GM12865 (cell line): ENCODE measurements around the gene AWAT1.

Source experiments
- DNase-seq: peaks from one replicate; pipeline ENCODE4 v3.0.0; 2010; ENCODE audit warnings: low read depth
- H3K4me3 ChIP-seq: 2 replicates; pipeline ENCODE4 v1.5.1; 2011; ENCODE audit warnings: mild to moderate bottlenecking, low read depth, low read length, control low read depth
- TF ChIP-seq, protein P1 (sequence below): IDR thresholded peaks from 2 replicates; pipeline ENCODE4 v1.5.1; 2011; ENCODE audit warnings: low read length, control low read depth, low read depth, inconsistent platforms; ENCODE audit not compliant: insufficient read depth; ENCODE audit errors: missing control alignments

Gene AWAT1

DNA sequence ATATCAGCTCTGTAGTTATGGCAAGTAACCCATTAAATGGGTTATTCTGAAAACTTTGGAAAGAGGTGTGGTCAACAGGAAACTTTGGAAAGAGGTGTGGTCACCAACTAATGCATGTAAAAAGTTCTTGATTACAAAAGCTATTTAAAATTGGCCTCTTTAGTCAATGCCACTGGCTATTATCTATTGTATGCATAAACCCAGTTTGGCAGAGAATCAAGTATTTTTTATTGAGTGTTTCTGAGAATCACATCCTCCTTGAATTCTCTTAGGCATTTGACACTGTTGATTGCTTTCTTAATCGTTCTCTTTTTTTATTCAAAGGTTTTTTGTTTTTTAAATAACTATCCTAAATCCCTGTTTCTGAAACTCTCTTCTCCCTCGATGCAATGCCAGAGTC lies 18.0 kb downstream of the AWAT1 start:
- TF ChIP-seq, protein P1, sequence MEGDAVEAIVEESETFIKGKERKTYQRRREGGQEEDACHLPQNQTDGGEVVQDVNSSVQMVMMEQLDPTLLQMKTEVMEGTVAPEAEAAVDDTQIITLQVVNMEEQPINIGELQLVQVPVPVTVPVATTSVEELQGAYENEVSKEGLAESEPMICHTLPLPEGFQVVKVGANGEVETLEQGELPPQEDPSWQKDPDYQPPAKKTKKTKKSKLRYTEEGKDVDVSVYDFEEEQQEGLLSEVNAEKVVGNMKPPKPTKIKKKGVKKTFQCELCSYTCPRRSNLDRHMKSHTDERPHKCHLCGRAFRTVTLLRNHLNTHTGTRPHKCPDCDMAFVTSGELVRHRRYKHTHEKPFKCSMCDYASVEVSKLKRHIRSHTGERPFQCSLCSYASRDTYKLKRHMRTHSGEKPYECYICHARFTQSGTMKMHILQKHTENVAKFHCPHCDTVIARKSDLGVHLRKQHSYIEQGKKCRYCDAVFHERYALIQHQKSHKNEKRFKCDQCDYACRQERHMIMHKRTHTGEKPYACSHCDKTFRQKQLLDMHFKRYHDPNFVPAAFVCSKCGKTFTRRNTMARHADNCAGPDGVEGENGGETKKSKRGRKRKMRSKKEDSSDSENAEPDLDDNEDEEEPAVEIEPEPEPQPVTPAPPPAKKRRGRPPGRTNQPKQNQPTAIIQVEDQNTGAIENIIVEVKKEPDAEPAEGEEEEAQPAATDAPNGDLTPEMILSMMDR: no peak
- no peak for DNase-seq
- H3K4me3 ChIP-seq: no peak overlapping the region

GRCh38 chrX:70253377-70254062 lies 19.1 kb downstream of the AWAT1 start:
- no peak for DNase-seq
- TF ChIP-seq, protein P1: no peak
- H3K4me3 ChIP-seq: no peak overlapping the region

- no peak overlapping the region for H3K4me3 ChIP-seq
- DNase-seq: no peak
- TF ChIP-seq, protein P1: no peak
These were observed 19.6 kb downstream of the AWAT1 start for GRCh38 chrX:70254063-70254400.

DNA sequence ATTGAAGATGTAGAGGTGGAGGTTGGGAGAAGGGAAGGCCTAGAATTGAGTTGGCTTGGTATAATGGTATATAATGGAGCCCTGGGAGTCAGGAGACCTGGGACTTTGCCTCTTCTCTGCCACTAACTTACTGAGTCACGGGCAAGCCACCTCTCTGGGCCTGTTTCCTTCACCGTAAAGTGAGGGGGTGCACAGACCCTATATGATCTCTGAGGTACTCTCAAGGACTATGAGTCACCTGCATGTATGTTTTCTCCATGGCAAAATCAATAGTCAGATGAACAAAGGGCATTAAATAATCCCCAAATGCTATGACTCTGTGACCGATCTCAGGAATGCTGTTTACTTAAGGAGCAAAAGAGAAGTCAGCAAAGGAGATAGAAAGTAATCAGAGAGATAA lies 20.5 kb downstream of the AWAT1 start:
- no peak overlapping the region for H3K4me3 ChIP-seq
- DNase-seq: no peak
- TF ChIP-seq, protein P1: no peak

DNA sequence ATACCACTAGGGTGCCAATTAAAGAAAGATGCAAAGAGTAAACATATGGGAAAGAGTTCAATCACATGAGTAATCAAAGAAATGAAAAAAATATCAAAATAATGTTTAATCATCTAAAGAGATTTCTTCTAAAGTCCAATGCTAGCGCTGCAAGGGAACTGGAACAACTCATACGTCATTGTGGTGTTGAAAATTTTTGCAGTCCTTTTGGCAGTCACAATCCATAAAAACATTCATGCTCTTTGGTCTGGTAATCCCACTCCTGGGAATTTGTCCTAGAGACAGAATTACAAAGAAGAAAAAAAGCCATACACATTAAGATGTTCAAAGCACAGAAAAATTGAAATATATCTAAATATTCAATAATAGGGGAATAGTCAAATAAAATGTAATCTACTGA lies 21.0 kb downstream of the AWAT1 start:
- TF ChIP-seq, protein P1: no peak
- DNase-seq: no peak

DNA sequence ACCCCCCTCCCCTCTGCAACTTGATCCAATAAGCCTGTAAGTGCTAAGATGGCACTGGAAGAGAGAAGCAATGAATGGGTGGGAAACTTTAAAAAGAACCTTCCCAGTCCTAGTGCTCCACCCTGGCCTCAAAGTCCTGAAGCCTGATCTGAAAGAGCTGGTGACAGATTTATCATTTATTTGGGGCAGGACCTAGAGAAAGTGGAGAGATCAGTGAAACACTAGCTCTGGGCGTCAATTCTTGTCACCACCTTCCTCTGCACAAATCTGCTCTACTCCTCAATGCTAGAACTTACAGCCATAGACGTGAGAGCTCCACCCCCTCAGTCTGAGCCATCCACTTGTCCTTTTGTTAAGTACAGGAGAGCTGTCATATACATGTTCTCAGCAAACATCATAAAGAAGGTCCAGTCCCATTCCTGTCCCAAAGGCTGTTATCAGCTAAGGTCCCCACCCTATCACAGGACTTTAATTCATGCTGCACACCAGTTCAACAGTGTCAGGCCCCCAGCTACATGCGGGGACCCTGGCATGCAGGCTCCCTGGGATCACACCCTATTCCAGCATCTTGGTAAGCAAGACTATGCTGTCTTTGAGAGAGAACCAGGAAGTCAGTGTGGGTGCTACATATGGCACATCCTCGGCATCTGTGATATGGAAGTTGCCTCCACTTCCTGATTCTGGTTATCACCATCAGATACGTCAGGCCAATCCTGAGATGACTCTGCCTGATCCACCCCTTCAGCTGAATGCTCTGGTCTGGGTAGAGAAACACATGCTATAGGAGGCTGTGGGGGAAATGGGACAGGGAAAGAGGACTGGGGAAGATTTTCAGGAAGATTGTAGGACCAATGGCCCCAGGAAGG lies 23.2 kb downstream of the AWAT1 start:
- no peak for DNase-seq
- H3K4me3 ChIP-seq: no peak overlapping the region
- TF ChIP-seq, protein P1: no peak

More for the DNA sequence above, 21.0 kb downstream of the AWAT1 start:
- H3K4me3 ChIP-seq: no peak overlapping the region
